Panc1 (cell line): ENCODE data around the gene EHBP1.

ENCODE experiments used
- CTCF ChIP-seq: fragments of 450-650 bp; IDR thresholded peaks from 2 replicates; pipeline ENCODE4 v1.5.1; 2017; ENCODE audit warnings: mild to moderate bottlenecking
- POLR2AphosphoS5 ChIP-seq: IDR thresholded peaks from 2 replicates; pipeline ENCODE4 v1.6.1; 2012; ENCODE audit warnings: mild to moderate bottlenecking, low read depth, low read length, moderate library complexity

GRCh38 chr2:62894966-62895631, 189.6 kb downstream of the EHBP1 start:
- TF ChIP-seq CTCF (no peak), POLR2AphosphoS5 (no peak)
